Calu3 (cell line): ENCODE data around the gene MYH15. TPM values are rescaled to one million over a fixed set of nuclear protein-coding genes. Genes with fewer than 3 reads are reported as not detected.

Source experiments
- BruUV-seq: library from RNA; stranded (reverse); fragments of 400-500 nt; replicated peaks from 2 replicates; lab custom pipeline; 2021; lab: Mats Ljungman, UMichigan
- CTCF ChIA-PET: fragments of 300-600 bp; sonication (Branson Sonifier 250); formaldehyde crosslinking; loops from one replicate; lab custom pipeline; 2022; ENCODE audit warnings: antibody characterized with exemption; lab: Charles Lee
- DNase-seq: peaks from one replicate; pipeline ENCODE4 v3.0.0; 2022
- H3K27ac Mint-ChIP-seq: one replicate; pipeline ENCODE4 v1.8.0; 2022; ENCODE audit warnings: mixed read lengths; ENCODE audit not compliant: unreplicated experiment
- H3K27me3 Mint-ChIP-seq: one replicate; pipeline ENCODE4 v1.8.0; 2022; ENCODE audit warnings: mixed read lengths; ENCODE audit not compliant: unreplicated experiment
- H3K36me3 Mint-ChIP-seq: one replicate; pipeline ENCODE4 v1.8.0; 2022; ENCODE audit warnings: mild to moderate bottlenecking, moderate library complexity, mixed read lengths; ENCODE audit not compliant: insufficient read depth, unreplicated experiment
- H3K4me1 Mint-ChIP-seq: one replicate; pipeline ENCODE4 v1.8.0; 2022; ENCODE audit warnings: mild to moderate bottlenecking, low read depth, mixed read lengths; ENCODE audit not compliant: unreplicated experiment
- H3K4me3 Mint-ChIP-seq: one replicate; pipeline ENCODE4 v1.8.0; 2022; ENCODE audit warnings: mild to moderate bottlenecking, low read depth, moderate library complexity, mixed read lengths; ENCODE audit not compliant: unreplicated experiment
- H3K9me3 Mint-ChIP-seq: one replicate; pipeline ENCODE4 v1.8.0; 2022; ENCODE audit warnings: low read depth, mixed read lengths; ENCODE audit not compliant: unreplicated experiment
- CTCF ChIP-seq: fragments of 200-600 bp; IDR thresholded peaks from one replicate; pipeline ENCODE4 v1.8.0; 2022; ENCODE audit warnings: antibody characterized with exemption; ENCODE audit not compliant: unreplicated experiment
- intact Hi-C: fragments of 100-400 bp; cut with micrococcal nuclease; formaldehyde crosslinking; loops from one replicate; pipeline ENCODE4 v1.10.0; 2022; ENCODE audit not compliant: unreplicated experiment
- total RNA-seq: library from RNA; stranded (reverse); gene quantifications from 2 replicates; pipeline ENCODE4 v1.2.3, GENCODE V29; 2022

The MYH15 gene
- total RNA-seq, 1 experiment from 2014 or later = 0.35 TPM

- peak; percentile 58 for DNase-seq
- intact Hi-C loops = loop anchor here (1.0 to 10.0 kb wide), 4 partner anchors 253 to 539 kb away; partner anchors contain the start of gene IFT57
Observed at GRCh38 chr3:108477511-108478147, 32.8 kb downstream of the MYH15 start.

GRCh38 chr3:108475220-108475782, 35.1 kb downstream of the MYH15 start:
- Mint-ChIP-seq H3K4me1 (peaks cover 21% of the 10 kb centered on the region), H3K27me3 (no peaks in the 10 kb centered on the region), H3K4me3 (no peak overlapping the region), H3K9me3 (no peaks in the 10 kb centered on the region), H3K36me3 (peaks cover 8% of the 10 kb centered on the region), H3K27ac (no peak overlapping the region)
- CTCF ChIA-PET = no interaction called here
- no peak for DNase-seq
- no peak for TF ChIP-seq CTCF
- no TSS peak for BruUV-seq
- intact Hi-C loops = loop anchor here (10.0 kb wide), 2 partner anchors 250 to 420 kb away; partner anchors contain the start of gene IFT57

More at GRCh38 chr3:108477511-108478147, 32.8 kb downstream of the MYH15 start:
- Mint-ChIP-seq H3K27me3 (no peaks in the 10 kb centered on the region), H3K27ac (no peak overlapping the region), H3K36me3 (peaks cover under 1% of the 10 kb centered on the region), H3K9me3 (no peaks in the 10 kb centered on the region), H3K4me3 (no peak overlapping the region), H3K4me1 (peaks cover 2% of the 10 kb centered on the region)
- BruUV-seq = no TSS peak
- CTCF ChIA-PET = interaction anchor here (0.8 to 1.3 kb wide), 8 partner anchors 16 to 800 kb away, joined by 3 to 11 read pairs (median 3); no protein-coding TSS in a partner anchor
- TF ChIP-seq CTCF = peak; percentile 40

DNA sequence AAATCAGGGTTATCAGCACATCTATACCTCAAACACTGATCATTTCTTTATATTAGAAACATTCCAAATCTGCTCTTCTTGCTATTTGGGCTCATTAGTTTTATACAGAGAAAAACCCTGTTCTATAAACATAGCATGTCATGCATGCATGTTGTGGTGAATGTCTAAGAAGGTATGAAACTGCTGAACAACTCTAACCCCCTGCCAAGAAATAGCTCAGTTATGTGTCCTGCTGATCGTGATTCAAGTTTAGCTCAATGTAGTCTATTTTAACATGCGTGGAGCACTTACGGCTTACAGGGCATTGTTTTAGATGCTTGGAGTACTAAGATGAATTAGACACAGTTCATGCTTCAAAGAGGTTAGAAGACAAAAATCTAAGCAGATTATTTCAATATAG, 35.8 kb downstream of the MYH15 start:
- no peaks in the 10 kb centered on the region for H3K9me3 Mint-ChIP-seq
- no peak for DNase-seq
- no peak overlapping the region for H3K4me3 Mint-ChIP-seq
- peaks cover 21% of the 10 kb centered on the region for H3K4me1 Mint-ChIP-seq
- no TSS peak for BruUV-seq
- no peak for TF ChIP-seq CTCF
- intact Hi-C loops = loop anchor here (5.0 to 10.0 kb wide), 3 partner anchors 62 to 420 kb away; partner anchors contain the start of gene IFT57
- no peaks in the 10 kb centered on the region for H3K27me3 Mint-ChIP-seq
- CTCF ChIA-PET = no interaction called here
- peaks cover 8% of the 10 kb centered on the region for H3K36me3 Mint-ChIP-seq
- no peak overlapping the region for H3K27ac Mint-ChIP-seq

GRCh38 chr3:108473711-108474110, 36.7 kb downstream of the MYH15 start:
- no peak for TF ChIP-seq CTCF
- BruUV-seq = no TSS peak
- H3K27me3 Mint-ChIP-seq = no peaks in the 10 kb centered on the region
- intact Hi-C loops = loop anchor here (5.0 to 10.0 kb wide), 3 partner anchors 61 to 419 kb away; partner anchors contain the start of gene IFT57
- no peak overlapping the region for H3K4me3 Mint-ChIP-seq
- H3K9me3 Mint-ChIP-seq = no peaks in the 10 kb centered on the region
- H3K36me3 Mint-ChIP-seq = peaks cover 8% of the 10 kb centered on the region
- CTCF ChIA-PET = no interaction called here
- H3K4me1 Mint-ChIP-seq = peaks cover 21% of the 10 kb centered on the region
- H3K27ac Mint-ChIP-seq = no peak overlapping the region
- no peak for DNase-seq
